HG03521 (cell line): ENCODE measurements around the gene INSR.
A peak's percentile ranks its signal among the peaks of the same experiment; 100 is the strongest.
"Not testable (repeated sequence)": the region's sequence is repeated elsewhere in the genome, so short reads cannot be mapped to it uniquely, and the experiment has no call there.

Source experiments
- ATAC-seq: cut with Tn5 transposase; IDR thresholded peaks from one replicate; pipeline ENCODE4 v1.9.1; 2021; ENCODE audit warnings: mild to moderate bottlenecking, moderate library complexity; ENCODE audit not compliant: unreplicated experiment

INSR gene

GRCh38 chr19:7106711-7107657 lies 187.2 kb downstream of the INSR start:
- ATAC-seq, result no peak

GRCh38 chr19:7104747-7105447 lies 189.3 kb downstream of the INSR start:
- no peak for ATAC-seq

DNA sequence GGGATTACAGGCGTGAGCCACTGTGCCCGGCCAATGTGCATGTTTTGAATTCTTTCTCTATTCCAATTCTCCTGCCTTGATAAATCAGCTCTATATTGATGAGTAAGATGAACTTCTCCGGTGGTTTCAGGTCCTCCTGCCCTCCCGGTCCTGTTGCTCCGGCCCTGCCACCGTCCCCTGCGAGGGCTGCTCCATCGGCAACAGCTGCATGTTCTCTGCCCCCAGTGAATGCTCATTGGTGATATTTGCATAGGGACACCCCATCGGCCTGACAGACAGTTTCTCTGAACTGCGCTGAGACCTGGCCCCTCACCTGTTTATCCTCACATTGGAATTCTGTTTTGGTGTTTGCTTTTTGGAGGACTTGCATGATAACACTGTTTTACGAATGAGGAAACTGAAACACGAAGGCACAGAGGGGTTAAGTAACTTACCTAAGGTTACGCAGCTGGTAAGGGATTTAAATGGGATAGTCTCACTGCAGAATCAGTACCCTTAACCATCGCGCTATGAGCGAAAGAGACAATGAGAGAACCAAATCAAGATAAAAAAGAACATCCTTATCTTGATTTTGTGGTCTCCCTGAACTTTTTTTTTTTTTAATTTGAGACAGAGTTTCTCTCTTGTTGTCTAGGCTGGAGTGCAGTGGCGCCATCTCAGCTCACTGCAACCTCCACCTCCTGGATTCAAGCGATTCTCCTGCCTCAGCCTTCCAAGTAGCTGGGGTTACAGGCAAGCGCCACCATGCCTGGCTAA lies 192.5 kb downstream of the INSR start:
- ATAC-seq, result no peak

- ATAC-seq, result no peak
Measured at GRCh38 chr19:7099597-7099921, 194.7 kb downstream of the INSR start.

DNA sequence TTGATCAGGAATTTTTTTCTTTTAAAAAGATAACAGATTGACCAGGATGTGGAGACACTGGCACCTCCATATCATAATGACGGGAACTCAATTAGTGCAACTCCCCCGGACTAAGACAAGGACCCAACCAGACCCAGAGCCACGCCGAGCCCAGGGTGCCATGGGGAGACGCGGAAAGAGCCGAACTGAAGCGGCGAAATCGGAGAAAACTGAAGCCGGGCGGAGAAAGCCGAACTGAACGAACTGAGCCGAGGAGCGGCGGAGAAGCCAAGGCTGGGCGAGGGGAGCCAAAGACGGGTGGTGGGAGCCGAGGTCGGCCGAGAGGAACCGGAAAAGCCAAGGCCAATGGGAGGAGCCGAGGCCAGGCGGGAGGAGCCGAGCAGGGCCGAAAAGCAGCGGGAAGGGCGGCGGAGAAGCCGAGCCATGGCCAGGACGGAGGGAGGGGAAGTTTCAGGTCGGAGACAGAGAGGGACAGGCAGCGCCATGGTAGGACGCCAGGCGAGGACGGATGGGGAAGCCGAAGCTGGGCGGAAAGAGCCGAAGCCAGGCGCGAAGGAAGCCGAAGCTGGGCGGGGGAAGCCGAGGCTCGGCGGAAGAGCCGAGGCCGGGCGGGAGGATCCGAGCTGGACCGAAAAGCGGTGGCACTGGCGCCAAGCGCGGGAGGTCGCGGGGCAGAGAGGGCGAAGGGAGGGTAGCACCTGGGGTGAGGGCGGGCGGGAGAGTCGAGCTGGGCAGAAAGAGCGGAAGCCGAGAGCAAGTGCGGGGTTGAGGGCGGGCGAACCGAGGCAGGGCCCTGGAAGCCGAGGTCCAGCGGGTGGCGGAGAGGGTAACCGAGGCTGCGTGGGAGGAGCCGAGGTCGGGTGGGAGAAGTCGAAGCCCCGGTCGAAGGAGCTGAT lies 195.3 kb downstream of the INSR start:
- peak; percentile 86 for ATAC-seq

GRCh38 chr19:7098096-7098495 lies 196.1 kb downstream of the INSR start:
- no peak for ATAC-seq

GRCh38 chr19:7088999-7089398 lies 205.2 kb downstream of the INSR start:
- ATAC-seq, result no peak

GRCh38 chr19:7083076-7083956 lies 210.9 kb downstream of the INSR start:
- no peak for ATAC-seq

DNA sequence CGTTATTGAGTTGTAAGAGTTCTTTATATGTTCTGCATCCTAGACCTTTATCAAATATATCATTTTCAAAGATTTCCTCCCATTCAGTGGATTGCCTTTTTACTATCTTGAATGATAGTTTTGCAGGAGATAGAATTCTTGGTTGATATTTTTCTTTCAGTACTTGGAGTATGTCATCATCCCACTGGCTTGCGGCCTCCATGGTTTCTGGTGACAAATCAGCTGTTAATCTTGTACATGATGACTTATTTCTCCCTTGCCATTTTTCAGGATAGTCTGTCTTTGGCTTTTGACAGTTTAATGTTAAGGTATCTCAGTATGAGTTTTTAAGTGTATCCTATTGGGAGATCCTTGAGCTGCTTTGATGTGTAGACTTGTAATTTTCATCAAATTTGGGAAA lies 216.2 kb downstream of the INSR start:
- no peak for ATAC-seq

GRCh38 chr19:7076151-7076550 lies 218.1 kb downstream of the INSR start:
- no peak for ATAC-seq

DNA sequence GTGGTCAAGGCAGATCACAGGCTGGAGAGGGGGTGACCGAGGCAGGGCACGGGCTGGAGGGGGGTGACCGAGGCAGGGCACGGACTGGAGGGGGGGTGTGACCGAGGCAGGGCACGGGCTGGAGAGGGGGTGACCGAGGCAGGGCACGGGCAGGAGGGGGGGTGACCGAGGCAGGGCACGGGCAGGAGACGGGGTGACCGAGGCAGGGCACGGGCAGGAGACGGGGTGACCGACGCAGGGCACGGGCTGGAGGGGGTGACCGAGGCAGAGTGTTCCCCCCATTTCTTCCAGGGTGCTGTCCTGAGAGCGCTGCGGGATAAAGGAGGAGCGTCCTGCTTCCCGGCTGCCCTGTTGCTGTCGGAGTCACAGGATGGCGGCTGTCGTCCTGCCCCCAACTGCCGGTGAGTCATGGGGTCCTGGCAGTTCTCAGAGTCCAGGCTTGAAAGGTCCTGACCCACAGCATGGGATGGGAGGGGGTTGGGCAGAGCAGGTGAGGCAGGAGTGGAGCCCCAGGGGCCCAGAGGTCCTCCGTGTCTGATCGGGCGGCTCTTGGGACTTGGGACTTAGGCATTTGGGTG lies 219.4 kb downstream of the INSR start:
- no peak for ATAC-seq

GRCh38 chr19:7072541-7072940 lies 221.7 kb downstream of the INSR start:
- ATAC-seq, result no peak

- ATAC-seq, result no peak
Measured at GRCh38 chr19:7069904-7070226, 224.3 kb downstream of the INSR start.

- ATAC-seq, result peak; percentile 93
Measured at GRCh38 chr19:7069042-7069903, 224.9 kb downstream of the INSR start, which contains the start of gene ZNF557. Gene ZNF557 (plus strand): TSS chr19:7069703. CDS start chr19:7075075, 5,372 bp downstream.

DNA sequence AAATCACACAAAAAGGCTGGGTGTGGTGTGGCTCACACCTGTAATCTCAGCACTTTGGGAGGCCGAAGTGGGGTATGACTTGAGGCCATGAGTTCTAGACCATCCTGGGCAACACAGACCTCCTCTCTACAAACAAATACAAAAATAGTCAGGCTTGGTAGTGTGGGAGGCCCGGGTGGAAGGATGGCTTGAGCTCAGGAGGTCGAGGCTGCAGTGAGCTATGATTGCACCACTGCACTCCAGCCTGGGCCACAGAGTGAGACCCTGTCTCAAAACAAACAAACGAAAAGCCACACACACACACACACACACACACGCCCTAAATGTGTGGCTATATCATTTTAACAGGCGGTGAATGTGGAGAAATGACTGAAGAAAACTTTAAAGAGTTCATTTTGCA lies 225.6 kb downstream of the INSR start:
- no peak for ATAC-seq

DNA sequence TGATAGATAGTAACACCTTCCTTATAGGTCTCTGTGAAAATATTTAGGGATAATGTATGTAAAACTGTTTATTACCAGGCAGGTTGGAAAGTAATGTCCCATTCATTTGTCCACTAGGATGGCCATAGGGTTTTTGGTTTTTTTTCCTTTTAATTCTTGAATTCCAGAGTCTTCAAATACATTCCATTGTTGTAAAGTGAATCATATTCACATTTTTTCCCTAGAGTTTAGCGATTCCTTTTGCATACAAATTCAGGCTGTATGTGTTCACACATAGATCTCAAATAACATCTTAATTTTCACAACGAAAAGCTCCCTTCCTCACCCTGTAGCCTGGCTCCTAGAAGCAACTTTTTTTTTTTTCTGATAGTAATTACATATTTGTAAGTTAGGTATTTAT lies 226.5 kb downstream of the INSR start:
- no peak for ATAC-seq

GRCh38 chr19:7067122-7067521 lies 227.1 kb downstream of the INSR start:
- ATAC-seq, result not testable (repeated sequence)

- ATAC-seq, result no peak
Measured at GRCh38 chr19:7063764-7064418, 230.3 kb downstream of the INSR start.
